ENCODE results near the gene RGS13.
"Not testable (repeated sequence)": the region's sequence is repeated elsewhere in the genome, so short reads cannot be mapped to it uniquely, and the experiment has no call there.

Gene RGS13

GRCh38 chr1:192683081-192683480 is 47.1 kb downstream of the RGS13 start:
- DNase-seq = not testable (repeated sequence)

GRCh38 chr1:192689459-192689858 is 53.5 kb downstream of the RGS13 start:
- no peak for DNase-seq

GRCh38 chr1:192691041-192691440 is 55.1 kb downstream of the RGS13 start:
- DNase-seq = no peak

GRCh38 chr1:192696082-192696481 is 60.1 kb downstream of the RGS13 start:
- DNase-seq = no peak

GRCh38 chr1:192697771-192698170 is 61.8 kb downstream of the RGS13 start:
- DNase-seq = no peak

- no peak for DNase-seq
These were observed 62.8 kb downstream of the RGS13 start for GRCh38 chr1:192698731-192699130.

GRCh38 chr1:192700834-192701271 is 64.9 kb downstream of the RGS13 start:
- no peak for DNase-seq

- peak; percentile 25 to 33 for DNase-seq
These were observed 66.4 kb downstream of the RGS13 start for GRCh38 chr1:192702212-192702902.

GRCh38 chr1:192703283-192704206 is 67.6 kb downstream of the RGS13 start:
- DNase-seq = no peak

GRCh38 chr1:192705510-192705909 is 69.6 kb downstream of the RGS13 start:
- no peak for DNase-seq

GRCh38 chr1:192706936-192707335 is 71.0 kb downstream of the RGS13 start:
- DNase-seq = no peak

GRCh38 chr1:192707978-192708547 is 72.1 kb downstream of the RGS13 start:
- DNase-seq = peak; percentile 7 to 11

- no peak for DNase-seq
These were observed 73.6 kb downstream of the RGS13 start for GRCh38 chr1:192709544-192709943.
